Measurements from ENCODE around the gene CIP2A. TPM values are rescaled to one million over a fixed set of nuclear protein-coding genes. Genes with fewer than 3 reads are reported as not detected.

CIP2A gene
- total RNA-seq, 1 experiment from 2014 or later, result 34.2 TPM

GRCh38 chr3:108603691-108604090 is 14.5 kb upstream of the CIP2A start:
- H3K23me2 ChIP-seq (ENCODE audit: insufficient read length, low read depth, low read length, poor library complexity, severe bottlenecking), result no peaks in the 10 kb centered on the region

More at GRCh38 chr3:108603691-108604090, 14.5 kb upstream of the CIP2A start:
- no peak for TF ChIP-seq CTCF (conservative IDR thresholded peaks at IDR 0.05)
- Mint-ChIP-seq H3K36me3 (ENCODE audit: insufficient read depth in 1 of 3, low read depth in 3 of 3) (peaks cover 0 to 17% (median 13%) of the 10 kb centered on the region in 3 experiments; a peak in 5 of 7 replicates), H3K9me3 (peaks cover 0 to 7% of the 10 kb centered on the region in 2 experiments; a peak in 2 of 5 replicates), H3K27ac (peak overlapping the region in 2 of 3 experiments; percentile 41 to 49; a peak in 1 of 7 replicates), H3K4me1 (peaks cover 20 to 26% of the 10 kb centered on the region in 2 experiments), H3K27me3 (ENCODE audit: low read depth) (no peaks in the 10 kb centered on the region), H3K4me3 (no peak overlapping the region)
- Histone ChIP-seq H2BK15ac (ENCODE audit: low read depth, low read length) (no peak overlapping the region), H3K9me3 (ENCODE audit: control insufficient read depth, low read depth, low read length) (no peaks in the 10 kb centered on the region), H2BK5ac (ENCODE audit: insufficient read length, low read length) (no peak overlapping the region), H3K18ac (ENCODE audit: insufficient read length, low read depth, low read length) (no peak overlapping the region), H4K20me1 (ENCODE audit: control insufficient read depth, insufficient read depth, insufficient read length) (no peaks in the 10 kb centered on the region), H4K91ac (ENCODE audit: insufficient read length, low read depth, low read length) (no peak overlapping the region), H3K4ac (ENCODE audit: low read depth, low read length) (no peak overlapping the region), H3K4me1 (ENCODE audit: insufficient read depth, low read length) (no peaks in the 10 kb centered on the region; the same call in 1 of the 2 replicates), H4K5ac (ENCODE audit: insufficient read length, low read depth, low read length) (no peak overlapping the region), H3K56ac (ENCODE audit: insufficient read length, low read depth, low read length) (no peak overlapping the region), H2BK12ac (ENCODE audit: insufficient read length, low read depth, low read length) (no peak overlapping the region), H2AFZ (ENCODE audit: low read length) (no peak overlapping the region), H3K79me1 (ENCODE audit: insufficient read depth, low read depth, low read length, poor library complexity, severe bottlenecking) (peaks cover 2% of the 10 kb centered on the region), H3K23ac (ENCODE audit: insufficient read length, low read depth, low read length) (no peak overlapping the region), H2AK5ac (ENCODE audit: insufficient read length, low read length) (no peak overlapping the region), H4K8ac (replicated peaks; ENCODE audit: insufficient read length, low read depth, low read length) (no peak overlapping the region), H2BK20ac (ENCODE audit: low read depth, low read length, poor library complexity, severe bottlenecking) (no peak overlapping the region), H3K27ac (ENCODE audit: insufficient read length, low read depth, low read length) (no peak overlapping the region), H3K9ac (ENCODE audit: extremely low read depth, insufficient read length, low read length) (no peak overlapping the region), H3K27me3 (ENCODE audit: insufficient read depth, low read length) (no peaks in the 10 kb centered on the region), H2BK120ac (ENCODE audit: low read depth, low read length, poor library complexity, severe bottlenecking) (no peak overlapping the region), H3K4me2 (ENCODE audit: insufficient read depth, insufficient read length, low read length) (no peak overlapping the region), H3K14ac (ENCODE audit: insufficient read depth, low read length) (no peak overlapping the region), H3T11ph (ENCODE audit: low read length) (no peak overlapping the region), H3K79me2 (ENCODE audit: insufficient read depth, low read length) (no peaks in the 10 kb centered on the region; the same call in 1 of the 2 replicates)
- DNase-seq, result no peak
